ENCODE data around the gene PRPH.

Gene PRPH

GRCh38 chr12:49338830-49339463 lies 44.0 kb downstream of the PRPH start:
- no peak for TF ChIP-seq CTCF (IDR thresholded peaks at IDR 0.05; ENCODE audit: borderline replicate concordance, insufficient read depth, low read depth, low read length)
- H3K4me3 ChIP-seq (ENCODE audit: low read depth, low read length), result no peak overlapping the region

GRCh38 chr12:49339464-49339861 lies 44.5 kb downstream of the PRPH start:
- no peak overlapping the region for H3K4me3 ChIP-seq (ENCODE audit: low read depth, low read length)
- no peak for TF ChIP-seq CTCF (IDR thresholded peaks at IDR 0.05; ENCODE audit: borderline replicate concordance, insufficient read depth, low read depth, low read length)

GRCh38 chr12:49340095-49340870 lies 45.3 kb downstream of the PRPH start:
- no peak overlapping the region for H3K4me3 ChIP-seq (ENCODE audit: low read depth, low read length)
- no peak for TF ChIP-seq CTCF (IDR thresholded peaks at IDR 0.05; ENCODE audit: borderline replicate concordance, insufficient read depth, low read depth, low read length)

- H3K4me3 ChIP-seq (ENCODE audit: low read depth, low read length), result no peak overlapping the region
- no peak for TF ChIP-seq CTCF (IDR thresholded peaks at IDR 0.05; ENCODE audit: borderline replicate concordance, insufficient read depth, low read depth, low read length)
Measured at GRCh38 chr12:49340971-49341776, 46.2 kb downstream of the PRPH start.

GRCh38 chr12:49341777-49342065 lies 46.8 kb downstream of the PRPH start:
- TF ChIP-seq CTCF (IDR thresholded peaks at IDR 0.05; ENCODE audit: borderline replicate concordance, insufficient read depth, low read depth, low read length), result no peak
- no peak overlapping the region for H3K4me3 ChIP-seq (ENCODE audit: low read depth, low read length)

GRCh38 chr12:49342066-49342913 lies 47.3 kb downstream of the PRPH start:
- peak; percentile 86 for TF ChIP-seq CTCF (IDR thresholded peaks at IDR 0.05; ENCODE audit: borderline replicate concordance, insufficient read depth, low read depth, low read length)
- H3K4me3 ChIP-seq (ENCODE audit: low read depth, low read length), result peak overlapping the region; percentile 33

All from GM12875 (cell line).